Activated B cell treated with CpG ODN at 0.5 μM for 24 hours (primary cell): Measurements from ENCODE around the gene CSNK2A2. TPM values are rescaled to one million over a fixed set of nuclear protein-coding genes. Genes with fewer than 3 reads are reported as not detected.

Experiments
- ATAC-seq: fragments of 200-7000 bp; cut with Tn5 transposase; one replicate; pipeline ENCODE4 v1.10.0; 2021; ENCODE audit warnings: low read depth, mild to moderate bottlenecking, moderate library complexity
- CTCF ChIA-PET: fragments of 350-600 bp; sonication (Branson Sonifier 250); formaldehyde crosslinking; loops from one replicate; lab custom pipeline; 2021; ENCODE audit warnings: antibody characterized with exemption; lab: Charles Lee
- POLR2A ChIA-PET: fragments of 350-600 bp; sonication (Branson Sonifier 250); formaldehyde crosslinking; loops from one replicate; lab custom pipeline; 2021; ENCODE audit warnings: antibody characterized with exemption; lab: Charles Lee
- DNase-seq: peaks from one replicate; pipeline ENCODE4 v3.0.0; 2022
- H3K27ac Mint-ChIP-seq: one replicate; pipeline ENCODE4 v1.8.0; 2020; ENCODE audit warnings: mixed read lengths
- H3K27me3 Mint-ChIP-seq: one replicate; pipeline ENCODE4 v1.8.0; 2021; ENCODE audit warnings: mixed read lengths
- H3K36me3 Mint-ChIP-seq: one replicate; pipeline ENCODE4 v1.8.0; 2021; ENCODE audit warnings: low read depth, mixed read lengths
- H3K4me1 Mint-ChIP-seq: one replicate; pipeline ENCODE4 v1.8.0; 2021; ENCODE audit warnings: mixed read lengths
- H3K4me3 Mint-ChIP-seq: one replicate; pipeline ENCODE4 v1.8.0; 2020; ENCODE audit warnings: mild to moderate bottlenecking, mixed read lengths
- H3K9me3 Mint-ChIP-seq: one replicate; pipeline ENCODE4 v1.8.0; 2020; ENCODE audit warnings: mixed read lengths
- intact Hi-C: fragments of 100-400 bp; cut with micrococcal nuclease; formaldehyde crosslinking; loops from one replicate; pipeline ENCODE4 v1.15.1; 2024
- total RNA-seq: library from RNA; stranded (reverse); gene quantifications from 2 replicates; pipeline ENCODE4 v1.2.3, GENCODE V29; 2022
- TF ChIP-seq, protein P1 (sequence below): fragments of 200-600 bp; IDR thresholded peaks from one replicate; pipeline ENCODE4 v1.8.0; 2022; ENCODE audit warnings: antibody characterized with exemption, mild to moderate bottlenecking

CSNK2A2 gene
- total RNA-seq, 1 donor from 2014 or later, result 85.5 TPM

DNA sequence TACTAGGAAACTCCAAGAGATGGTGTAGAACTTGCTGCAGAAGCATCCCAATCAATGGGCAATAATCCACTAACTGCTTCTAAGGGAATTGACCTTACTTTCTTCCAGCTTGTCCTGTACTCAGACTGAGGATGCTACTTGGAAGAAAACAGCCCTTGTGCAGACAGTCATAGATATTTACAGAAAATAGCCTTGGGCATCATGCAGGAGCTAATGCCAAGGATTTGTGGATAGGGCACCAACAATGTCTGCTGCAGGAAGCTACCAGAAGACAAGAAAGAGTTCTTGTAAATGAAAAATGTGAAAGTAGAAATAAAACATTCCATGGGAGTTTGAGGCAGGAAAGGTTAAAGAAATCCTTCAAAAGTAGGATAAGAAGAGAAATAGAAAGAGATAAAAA, 21.5 kb upstream of the CSNK2A2 start:
- ATAC-seq, result no peak
- intact Hi-C loops, result no loop called here
- peaks cover 2% of the 10 kb centered on the region for H3K9me3 Mint-ChIP-seq
- DNase-seq, result no peak
- no peak overlapping the region for H3K27ac Mint-ChIP-seq
- CTCF ChIA-PET, result no interaction called here
- peaks cover 15% of the 10 kb centered on the region for H3K4me1 Mint-ChIP-seq
- H3K4me3 Mint-ChIP-seq, result no peak overlapping the region
- TF ChIP-seq, protein P1, sequence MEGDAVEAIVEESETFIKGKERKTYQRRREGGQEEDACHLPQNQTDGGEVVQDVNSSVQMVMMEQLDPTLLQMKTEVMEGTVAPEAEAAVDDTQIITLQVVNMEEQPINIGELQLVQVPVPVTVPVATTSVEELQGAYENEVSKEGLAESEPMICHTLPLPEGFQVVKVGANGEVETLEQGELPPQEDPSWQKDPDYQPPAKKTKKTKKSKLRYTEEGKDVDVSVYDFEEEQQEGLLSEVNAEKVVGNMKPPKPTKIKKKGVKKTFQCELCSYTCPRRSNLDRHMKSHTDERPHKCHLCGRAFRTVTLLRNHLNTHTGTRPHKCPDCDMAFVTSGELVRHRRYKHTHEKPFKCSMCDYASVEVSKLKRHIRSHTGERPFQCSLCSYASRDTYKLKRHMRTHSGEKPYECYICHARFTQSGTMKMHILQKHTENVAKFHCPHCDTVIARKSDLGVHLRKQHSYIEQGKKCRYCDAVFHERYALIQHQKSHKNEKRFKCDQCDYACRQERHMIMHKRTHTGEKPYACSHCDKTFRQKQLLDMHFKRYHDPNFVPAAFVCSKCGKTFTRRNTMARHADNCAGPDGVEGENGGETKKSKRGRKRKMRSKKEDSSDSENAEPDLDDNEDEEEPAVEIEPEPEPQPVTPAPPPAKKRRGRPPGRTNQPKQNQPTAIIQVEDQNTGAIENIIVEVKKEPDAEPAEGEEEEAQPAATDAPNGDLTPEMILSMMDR, result no peak
- no peaks in the 10 kb centered on the region for H3K36me3 Mint-ChIP-seq
- POLR2A ChIA-PET, result no interaction called here
- H3K27me3 Mint-ChIP-seq, result peaks cover 11% of the 10 kb centered on the region

DNA sequence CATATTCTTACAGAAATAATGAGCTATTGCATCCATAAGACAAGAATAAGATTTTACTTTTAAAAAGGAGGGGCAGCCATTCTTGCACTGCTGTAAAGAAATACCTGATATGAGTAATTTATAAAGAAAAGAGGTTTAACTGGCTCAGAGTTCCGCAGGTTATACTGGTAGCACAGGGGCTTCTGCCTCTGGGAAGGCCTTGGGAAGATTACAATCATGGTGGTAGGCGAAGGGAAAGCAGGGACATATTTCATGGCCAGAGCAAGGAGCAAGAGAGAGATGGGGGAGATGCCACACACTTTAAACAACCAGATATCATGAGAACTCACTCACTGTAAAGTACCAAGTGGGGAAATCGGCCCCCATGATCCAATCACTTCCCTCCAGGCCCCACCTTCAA, 20.9 kb upstream of the CSNK2A2 start:
- Mint-ChIP-seq H3K9me3 (peaks cover 2% of the 10 kb centered on the region), H3K27ac (no peak overlapping the region), H3K4me1 (peaks cover 20% of the 10 kb centered on the region), H3K36me3 (no peaks in the 10 kb centered on the region), H3K4me3 (no peak overlapping the region), H3K27me3 (peaks cover 7% of the 10 kb centered on the region)
- POLR2A ChIA-PET, result no interaction called here
- DNase-seq (no peak), ATAC-seq (no peak)
- CTCF ChIA-PET, result no interaction called here
- intact Hi-C loops, result no loop called here
- TF ChIP-seq, protein P1, result no peak

DNA sequence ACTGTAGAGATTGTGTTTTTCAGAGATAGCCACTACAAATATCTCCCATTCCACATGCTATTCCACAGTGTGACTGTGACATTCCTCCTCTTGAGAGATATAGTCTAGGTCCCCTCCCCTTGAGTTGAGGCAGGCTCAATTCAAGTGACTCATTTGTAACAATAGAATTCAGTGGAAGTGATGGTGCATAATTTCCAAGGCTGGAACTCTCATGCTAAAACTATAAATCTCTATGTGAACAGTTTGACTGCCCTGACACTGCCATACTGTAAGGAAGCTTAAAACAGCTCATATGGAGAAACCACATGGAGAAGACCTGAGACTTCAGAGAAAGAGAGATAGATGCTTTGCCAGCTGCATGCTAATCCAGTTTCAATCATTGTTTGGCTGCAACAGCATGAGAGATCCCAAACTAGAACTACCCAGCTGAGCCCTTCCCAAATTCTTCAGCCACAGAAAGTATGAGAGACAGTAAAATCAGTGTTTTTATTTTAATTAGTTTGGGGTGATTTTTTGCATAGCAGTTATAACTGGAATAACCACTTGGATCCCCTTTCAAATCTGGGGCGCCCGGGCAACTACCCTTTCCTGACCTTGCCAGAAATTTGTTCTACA, 19.5 kb upstream of the CSNK2A2 start:
- H3K9me3 Mint-ChIP-seq, result peaks cover 2% of the 10 kb centered on the region
- DNase-seq (no peak), ATAC-seq (no peak)
- no peaks in the 10 kb centered on the region for H3K36me3 Mint-ChIP-seq
- TF ChIP-seq, protein P1, result no peak
- intact Hi-C loops, result no loop called here
- no peak overlapping the region for H3K4me3 Mint-ChIP-seq
- H3K27ac Mint-ChIP-seq, result no peak overlapping the region
- H3K4me1 Mint-ChIP-seq, result peaks cover 32% of the 10 kb centered on the region
- CTCF ChIA-PET, result no interaction called here
- peaks cover 4% of the 10 kb centered on the region for H3K27me3 Mint-ChIP-seq
- POLR2A ChIA-PET, result no interaction called here

DNA sequence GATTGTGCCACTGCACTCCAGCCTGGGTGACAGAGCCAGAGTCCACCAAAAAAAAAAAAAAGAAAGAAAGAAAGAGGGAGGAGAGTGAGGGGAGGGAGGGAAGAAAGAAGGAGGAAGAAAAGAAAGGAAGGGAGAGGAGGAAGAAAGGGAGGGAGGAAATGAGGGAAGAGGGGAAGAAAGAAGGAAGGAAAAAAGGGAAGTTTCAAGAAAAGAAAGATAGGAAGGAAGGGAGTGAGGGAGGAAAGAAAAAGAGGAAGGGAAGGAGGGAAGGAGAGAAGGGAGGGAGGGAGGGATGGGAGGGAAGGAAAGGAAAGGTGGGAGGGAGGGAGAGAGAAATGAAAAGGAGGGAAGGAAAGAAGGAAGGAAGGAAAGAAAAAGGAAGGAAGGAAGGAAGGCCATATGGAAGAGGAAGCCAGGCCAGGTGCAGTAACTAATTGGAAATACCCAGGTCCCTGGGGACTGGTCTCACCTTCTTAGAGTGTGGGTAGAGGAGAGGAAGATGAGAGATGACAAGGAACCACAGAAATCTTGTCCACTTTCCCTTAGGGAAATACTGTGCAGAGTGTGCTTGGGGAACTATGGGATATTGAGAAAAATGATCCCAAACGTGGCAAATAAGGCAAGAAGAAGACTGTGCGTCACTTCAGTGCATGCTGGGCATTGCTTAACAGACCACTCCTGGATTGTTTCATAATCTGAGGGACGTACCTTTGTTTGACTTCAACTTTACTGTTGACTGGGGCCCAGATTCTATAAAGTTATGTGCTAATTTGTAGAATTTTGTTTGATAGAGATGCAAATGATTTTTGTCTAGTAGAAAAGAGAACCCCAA, 15.1 kb upstream of the CSNK2A2 start:
- ChIA-PET POLR2A (interaction anchor here (1.6 to 2.0 kb wide), 2 partner anchors 30 to 37 kb away, joined by 5 to 11 read pairs; a partner anchor contains a TSS), CTCF (no interaction called here)
- no peak for ATAC-seq
- no peak overlapping the region for H3K27ac Mint-ChIP-seq
- peaks cover 34% of the 10 kb centered on the region for H3K4me1 Mint-ChIP-seq
- no peaks in the 10 kb centered on the region for H3K36me3 Mint-ChIP-seq
- TF ChIP-seq, protein P1, result no peak
- intact Hi-C loops, result no loop called here
- H3K27me3 Mint-ChIP-seq, result peaks cover 2% of the 10 kb centered on the region
- no peak overlapping the region for H3K4me3 Mint-ChIP-seq
- H3K9me3 Mint-ChIP-seq, result no peaks in the 10 kb centered on the region
- no peak for DNase-seq

DNA sequence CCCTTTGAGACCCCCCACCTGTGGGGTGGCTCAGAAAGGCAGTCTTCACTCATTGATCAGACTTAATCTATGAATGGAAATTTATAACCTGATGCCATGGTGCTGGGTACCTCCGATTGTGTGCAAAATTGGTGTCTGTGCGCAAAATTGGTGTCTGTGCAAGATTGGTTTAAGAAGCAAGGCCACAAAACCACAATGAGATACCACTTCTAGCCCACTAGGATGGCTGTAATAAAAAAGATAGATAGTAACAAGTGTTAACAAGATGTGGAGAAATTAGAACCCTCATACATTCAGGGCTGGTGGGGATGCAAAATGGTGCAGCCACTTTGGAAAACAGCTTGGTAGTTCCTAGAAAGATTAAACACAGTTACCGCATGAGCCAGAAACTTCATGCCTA, 13.9 kb upstream of the CSNK2A2 start:
- H3K4me1 Mint-ChIP-seq, result peaks cover 34% of the 10 kb centered on the region
- intact Hi-C loops, result no loop called here
- no peaks in the 10 kb centered on the region for H3K9me3 Mint-ChIP-seq
- H3K4me3 Mint-ChIP-seq, result no peak overlapping the region
- no peaks in the 10 kb centered on the region for H3K36me3 Mint-ChIP-seq
- peaks cover 2% of the 10 kb centered on the region for H3K27me3 Mint-ChIP-seq
- ChIA-PET CTCF (no interaction called here), POLR2A (no interaction called here)
- H3K27ac Mint-ChIP-seq, result no peak overlapping the region
- TF ChIP-seq, protein P1, result no peak
- ATAC-seq (no peak), DNase-seq (no peak)
